NCI-H510A (cell line): Measurements from ENCODE around the gene RGS9BP.
"Not testable (repeated sequence)": the region's sequence is repeated elsewhere in the genome, so short reads cannot be mapped to it uniquely, and the experiment has no call there.

Experiments used
- DNase-seq: peaks from one replicate; lab custom pipeline; 2025; lab: John Stamatoyannopoulos, UW

RGS9BP gene

GRCh38 chr19:32695506-32695905, 19.9 kb downstream of the RGS9BP start:
- not testable (repeated sequence) for DNase-seq

- DNase-seq, result not testable (repeated sequence)
These were observed 21.1 kb downstream of the RGS9BP start for GRCh38 chr19:32696771-32697170.

GRCh38 chr19:32700129-32700528, 24.5 kb downstream of the RGS9BP start:
- DNase-seq, result not testable (repeated sequence)

GRCh38 chr19:32702010-32702409, 26.4 kb downstream of the RGS9BP start:
- DNase-seq, result no peak

GRCh38 chr19:32704006-32704405, 28.4 kb downstream of the RGS9BP start:
- not testable (repeated sequence) for DNase-seq

GRCh38 chr19:32708457-32708856, 32.8 kb downstream of the RGS9BP start:
- DNase-seq, result no peak

- DNase-seq, result no peak
These were observed 33.4 kb downstream of the RGS9BP start for GRCh38 chr19:32709032-32709431.

GRCh38 chr19:32711747-32712146, 36.1 kb downstream of the RGS9BP start:
- DNase-seq, result no peak

GRCh38 chr19:32716203-32716602, 40.6 kb downstream of the RGS9BP start:
- DNase-seq, result not testable (repeated sequence)

- no peak for DNase-seq
These were observed 41.8 kb downstream of the RGS9BP start for GRCh38 chr19:32717496-32717895.

GRCh38 chr19:32718286-32718685, 42.6 kb downstream of the RGS9BP start:
- no peak for DNase-seq

GRCh38 chr19:32719611-32720059, 44.0 kb downstream of the RGS9BP start, which contains the start of gene TDRD12:
Gene TDRD12 (plus strand): TSS chr19:32719767. CDS start chr19:32720073, 306 bp downstream.
- DNase-seq, result no peak

GRCh38 chr19:32720216-32720935, 44.7 kb downstream of the RGS9BP start:
- no peak for DNase-seq

- no peak for DNase-seq
These were observed 45.2 kb downstream of the RGS9BP start for GRCh38 chr19:32720936-32721250.
